ENCODE results near the gene ALDOA. TPM values are rescaled to one million over a fixed set of nuclear protein-coding genes. Genes with fewer than 3 reads are reported as not detected.

The ALDOA gene
- total and polyA plus RNA-seq, 2 donors = 126 to 1,530 TPM

DNA sequence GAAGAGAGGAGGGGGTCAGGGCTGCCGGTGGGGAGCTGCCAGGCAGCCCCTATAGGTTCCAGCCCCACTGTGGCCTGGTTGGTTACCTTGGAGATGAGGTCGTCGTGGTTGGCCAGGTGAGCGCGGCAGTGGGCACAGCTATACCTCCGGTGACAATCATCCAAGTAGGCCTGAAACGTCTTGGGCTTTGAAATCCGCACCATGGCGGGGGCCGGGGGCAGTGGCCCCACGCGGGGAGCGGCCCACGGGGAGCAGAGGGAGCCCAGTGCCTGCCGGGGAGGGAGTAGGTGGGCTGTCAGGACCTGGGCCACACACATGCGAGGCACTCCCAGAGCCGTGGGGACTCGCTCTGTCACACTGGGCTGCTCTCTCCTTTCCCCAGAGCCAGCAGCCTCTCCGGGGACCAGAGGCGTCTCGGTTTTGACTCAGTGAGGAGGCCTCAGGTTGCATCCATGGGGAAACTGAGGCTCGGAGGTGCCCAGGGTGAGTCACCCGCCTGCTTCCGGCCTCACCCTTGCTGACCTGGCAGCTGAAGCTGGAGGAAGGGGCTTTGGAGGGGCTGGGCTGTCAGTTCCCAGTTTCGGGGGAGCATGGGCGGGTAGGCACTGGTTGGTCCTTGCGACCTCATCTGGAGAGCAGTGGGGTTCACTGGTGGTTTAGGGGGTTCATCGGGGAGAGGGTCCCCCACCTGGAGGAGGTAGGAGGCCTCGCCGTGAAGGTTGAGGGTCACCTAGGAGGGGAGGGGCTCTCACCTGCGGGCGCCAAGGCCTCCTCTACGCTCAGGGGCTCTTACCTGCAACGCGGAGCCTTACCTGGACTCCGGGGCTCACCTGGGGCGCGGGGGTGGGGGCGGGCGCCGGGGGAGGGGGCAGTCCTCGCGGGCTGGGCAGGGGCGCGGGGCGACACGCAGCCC lies 29.9 kb downstream of the ALDOA start:
- Histone ChIP-seq H3K4me1 (ENCODE audit: insufficient read depth) (no peaks in the 10 kb centered on the region), H3K36me3 (ENCODE audit: insufficient read depth) (no peaks in the 10 kb centered on the region), H3K4me3 (ENCODE audit: low read depth, low read length) (peak overlapping the region; percentile 98), H3K27ac (ENCODE audit: low read depth) (peak overlapping the region; percentile 98)
- no peak for DNase-seq (ENCODE audit: extremely low spot score)
- 16% methylated on average over 46 of the region's 47 CpGs for WGBS

DNA sequence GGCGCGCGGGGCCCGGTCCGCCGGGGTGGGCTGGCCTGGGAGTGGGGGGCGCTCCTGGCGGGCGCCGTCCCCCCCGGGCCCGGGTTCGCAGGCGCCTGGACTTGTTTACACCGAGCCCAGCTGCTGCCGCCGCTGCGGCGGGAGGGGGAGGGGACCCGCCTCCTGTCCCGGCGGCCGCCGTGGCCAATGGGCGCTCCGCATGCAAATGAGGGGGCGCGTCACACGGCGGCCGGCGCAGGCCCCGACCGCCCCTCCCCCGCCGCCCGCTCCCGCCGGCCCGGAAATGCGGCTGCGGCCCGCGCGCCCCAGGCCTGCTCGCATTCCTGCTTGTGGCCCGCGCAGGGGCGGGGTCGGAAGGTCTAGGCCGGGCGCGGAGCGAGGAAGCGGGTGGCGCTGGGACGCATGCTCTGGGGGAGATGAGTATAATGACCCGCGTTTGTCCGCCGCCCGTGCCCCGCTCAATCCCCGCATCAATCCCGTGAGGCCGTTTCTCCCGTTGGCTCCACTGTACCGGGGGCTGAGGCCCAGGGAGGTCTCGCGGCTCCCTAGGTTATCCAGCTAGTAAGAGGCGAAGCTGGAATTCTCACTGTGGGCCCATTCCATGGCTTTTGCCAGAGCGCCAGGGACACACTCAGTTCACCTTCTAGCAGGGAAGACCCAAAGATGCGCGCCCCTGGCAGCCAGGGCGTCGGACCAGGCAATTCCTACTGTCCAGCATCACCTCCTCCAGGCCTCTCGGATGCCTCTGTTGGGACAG lies 30.7 kb downstream of the ALDOA start, which contains the start of gene YPEL3:
TSS of gene YPEL3 (minus strand) at position 109 of the 757 bp plus-strand sequence. CDS start 731 bp downstream, outside the sequence.
- Histone ChIP-seq H3K4me1 (ENCODE audit: insufficient read depth) (no peaks in the 10 kb centered on the region), H3K36me3 (ENCODE audit: insufficient read depth) (no peaks in the 10 kb centered on the region), H3K4me3 (ENCODE audit: low read depth, low read length) (peak within 1 kb of the TSS; percentile 98), H3K27ac (ENCODE audit: low read depth) (peak within 1 kb of the TSS; percentile 98)
- 9% methylated on average over 77 of the region's 77 CpGs for WGBS
- no peak for DNase-seq (ENCODE audit: extremely low spot score)

GRCh38 chr16:30096862-30097563 lies 31.5 kb downstream of the ALDOA start:
- H3K4me1 ChIP-seq (ENCODE audit: insufficient read depth) = no peaks in the 10 kb centered on the region
- 97% methylated on average over 18 of the region's 18 CpGs for WGBS
- no peak overlapping the region for H3K4me3 ChIP-seq (ENCODE audit: low read depth, low read length)
- no peak for DNase-seq (ENCODE audit: extremely low spot score)
- peak overlapping the region; percentile 86 for H3K27ac ChIP-seq (ENCODE audit: low read depth)
- H3K36me3 ChIP-seq (ENCODE audit: insufficient read depth) = no peaks in the 10 kb centered on the region

DNA sequence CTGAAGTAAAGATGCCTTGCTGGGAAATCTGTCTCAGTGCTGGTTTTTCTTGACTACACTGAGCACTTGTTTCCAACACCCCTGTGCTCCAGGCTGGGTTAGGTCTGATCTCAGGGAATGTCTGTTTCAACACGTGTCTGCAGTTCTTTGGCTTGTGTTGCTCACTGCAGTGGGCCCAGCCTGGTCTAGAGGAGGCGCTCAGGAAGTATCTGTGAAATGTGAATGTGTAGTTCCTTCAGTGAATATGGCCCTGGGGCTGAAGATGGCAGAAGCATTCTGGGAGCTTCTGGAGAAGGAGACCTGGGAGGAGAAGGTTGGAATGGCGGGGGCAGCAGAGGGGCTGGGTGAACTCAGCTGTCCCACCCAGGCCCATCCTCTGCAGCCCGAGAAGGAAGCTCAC lies 38.5 kb downstream of the ALDOA start:
- Histone ChIP-seq H3K36me3 (ENCODE audit: insufficient read depth) (no peaks in the 10 kb centered on the region), H3K27ac (ENCODE audit: low read depth) (no peak overlapping the region), H3K4me3 (ENCODE audit: low read depth, low read length) (no peak overlapping the region), H3K4me1 (ENCODE audit: insufficient read depth) (no peaks in the 10 kb centered on the region)
- no peak for DNase-seq (ENCODE audit: extremely low spot score)
- WGBS = 79% methylated on average over 4 of the region's 4 CpGs

DNA sequence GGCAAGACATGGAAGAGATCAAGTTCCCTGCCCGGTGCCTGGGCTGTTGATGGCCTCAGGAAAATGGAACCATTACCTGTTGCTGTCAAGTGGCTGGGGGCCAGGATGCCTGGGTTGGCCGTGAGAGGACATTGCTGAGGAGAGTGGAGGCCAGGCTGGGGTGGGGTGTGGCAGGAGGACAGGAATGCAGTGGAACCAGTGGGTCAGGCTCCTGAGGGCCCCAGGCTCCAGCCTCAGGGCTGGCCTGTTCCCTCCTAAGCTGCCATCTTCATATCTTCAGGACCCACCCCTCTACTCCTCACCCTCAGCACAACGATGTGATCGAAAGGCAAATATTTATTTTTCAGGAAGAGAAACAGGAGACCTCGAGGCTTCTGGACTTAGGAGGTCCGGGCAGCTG lies 38.9 kb downstream of the ALDOA start:
- Histone ChIP-seq H3K36me3 (ENCODE audit: insufficient read depth) (no peaks in the 10 kb centered on the region), H3K27ac (ENCODE audit: low read depth) (no peak overlapping the region), H3K4me1 (ENCODE audit: insufficient read depth) (no peaks in the 10 kb centered on the region), H3K4me3 (ENCODE audit: low read depth, low read length) (no peak overlapping the region)
- WGBS = 71% methylated on average over 6 of the region's 6 CpGs
- DNase-seq (ENCODE audit: extremely low spot score) = no peak

DNA sequence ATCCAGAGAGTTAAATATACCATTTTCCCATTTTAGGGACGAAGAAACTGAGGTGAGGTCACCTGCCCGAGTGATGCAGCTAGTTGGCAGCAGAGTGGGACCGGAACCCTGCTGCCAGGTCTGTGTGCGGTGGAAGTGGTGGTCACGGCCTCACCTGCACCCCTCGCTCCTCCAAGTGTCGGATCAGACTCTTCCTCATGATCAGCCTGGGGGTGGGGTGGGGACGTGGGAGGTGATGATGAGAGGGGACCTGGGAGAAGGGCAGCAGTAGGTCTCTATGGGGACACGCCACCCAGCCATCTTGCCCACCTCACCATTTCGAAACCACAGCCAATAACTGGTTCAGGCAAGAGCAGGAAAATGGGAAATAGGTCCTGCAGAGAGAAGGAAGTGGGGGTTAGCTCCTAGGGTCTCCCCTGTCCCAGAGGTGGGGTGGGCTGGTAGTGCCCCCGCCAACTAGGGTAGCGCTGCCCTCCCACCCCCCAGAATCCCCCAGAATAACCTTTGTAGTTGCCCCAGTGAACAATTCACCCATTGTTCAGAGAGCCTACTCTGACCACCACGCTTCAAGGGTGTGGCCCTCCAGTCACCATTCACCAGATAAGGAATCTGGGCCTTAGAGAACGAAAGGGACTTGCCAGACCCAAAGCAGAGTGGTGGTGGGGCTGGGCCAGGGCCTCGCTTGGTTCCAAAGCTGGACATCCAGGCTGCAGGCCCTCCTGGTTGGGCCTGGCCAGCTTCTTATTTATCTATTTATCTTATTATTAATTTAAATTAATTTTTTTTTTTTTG lies 42.7 kb downstream of the ALDOA start:
- no peaks in the 10 kb centered on the region for H3K36me3 ChIP-seq (ENCODE audit: insufficient read depth)
- no peak overlapping the region for H3K27ac ChIP-seq (ENCODE audit: low read depth)
- H3K4me1 ChIP-seq (ENCODE audit: insufficient read depth) = no peaks in the 10 kb centered on the region
- 87% methylated on average over 15 of the region's 15 CpGs for WGBS
- DNase-seq (ENCODE audit: extremely low spot score) = no peak
- H3K4me3 ChIP-seq (ENCODE audit: low read depth, low read length) = no peak overlapping the region

- no peaks in the 10 kb centered on the region for H3K36me3 ChIP-seq (ENCODE audit: insufficient read depth)
- H3K4me3 ChIP-seq (ENCODE audit: low read depth, low read length) = no peak overlapping the region
- WGBS = 56% methylated on average over 7 of the region's 7 CpGs
- H3K27ac ChIP-seq (ENCODE audit: low read depth) = no peak overlapping the region
- H3K4me1 ChIP-seq (ENCODE audit: insufficient read depth) = no peaks in the 10 kb centered on the region
- DNase-seq (ENCODE audit: extremely low spot score) = no peak
Observed at GRCh38 chr16:30110661-30111060, 45.1 kb downstream of the ALDOA start.

DNA sequence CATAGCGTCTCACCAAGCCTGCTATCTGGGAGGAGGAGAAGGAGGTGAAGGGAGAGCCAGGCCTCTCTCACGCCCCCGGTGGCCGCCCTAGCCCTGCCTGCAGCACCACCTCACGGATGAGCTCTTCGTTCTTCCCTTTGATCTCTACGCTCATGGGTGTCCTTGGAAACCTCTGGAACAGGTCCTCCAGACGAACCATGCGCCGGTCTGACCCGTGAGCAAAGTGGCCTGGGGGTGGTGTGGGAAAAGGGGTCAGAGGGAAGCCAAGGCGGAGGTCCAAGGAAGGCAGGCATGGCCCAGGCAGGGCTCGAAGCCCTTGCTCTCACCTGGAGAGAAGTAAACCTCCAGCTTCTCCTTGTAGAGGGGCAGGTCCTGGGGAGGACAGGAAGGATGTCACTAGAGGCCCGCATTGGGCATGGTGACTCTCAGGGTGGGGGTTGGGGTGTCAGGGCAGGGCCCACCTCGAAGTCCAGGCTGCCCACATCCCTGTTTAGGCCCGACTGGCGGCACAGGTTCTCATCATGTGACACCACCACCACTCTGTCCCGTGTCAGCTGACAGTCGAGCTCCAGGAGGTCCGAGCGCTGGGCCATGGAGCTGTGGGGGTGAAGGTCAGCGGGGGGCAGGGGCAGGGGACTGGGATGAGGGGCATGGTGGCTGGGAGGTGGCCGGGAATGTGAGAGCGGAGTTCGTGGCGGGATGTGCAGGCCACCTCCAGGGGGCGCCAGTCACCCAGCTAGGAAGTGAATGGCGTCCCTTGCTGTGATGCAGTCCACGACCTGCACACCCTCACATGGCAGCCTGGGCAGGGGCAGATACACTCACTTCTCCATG lies 46.9 kb downstream of the ALDOA start:
- no peak for DNase-seq (ENCODE audit: extremely low spot score)
- Histone ChIP-seq H3K4me3 (ENCODE audit: low read depth, low read length) (no peak overlapping the region), H3K4me1 (ENCODE audit: insufficient read depth) (no peaks in the 10 kb centered on the region), H3K36me3 (ENCODE audit: insufficient read depth) (peaks cover 1% of the 10 kb centered on the region), H3K27ac (ENCODE audit: low read depth) (no peak overlapping the region)
- 81% methylated on average over 29 of the region's 29 CpGs for WGBS

GRCh38 chr16:30113031-30113710 lies 47.6 kb downstream of the ALDOA start, which contains the start of gene GDPD3:
GDPD3 (minus strand) TSS chr16:30113537; CDS start chr16:30113478, 59 bp downstream.
- peaks cover 1% of the 10 kb centered on the region for H3K36me3 ChIP-seq (ENCODE audit: insufficient read depth)
- no peak for DNase-seq (ENCODE audit: extremely low spot score)
- H3K4me3 ChIP-seq (ENCODE audit: low read depth, low read length) = no peak within 1 kb of the TSS
- WGBS = 67% methylated on average over 20 of the region's 20 CpGs
- H3K27ac ChIP-seq (ENCODE audit: low read depth) = no peak within 1 kb of the TSS
- H3K4me1 ChIP-seq (ENCODE audit: insufficient read depth) = no peaks in the 10 kb centered on the region

GRCh38 chr16:30113711-30114333 lies 48.3 kb downstream of the ALDOA start:
- Histone ChIP-seq H3K4me1 (ENCODE audit: insufficient read depth) (no peaks in the 10 kb centered on the region), H3K27ac (ENCODE audit: low read depth) (no peak overlapping the region), H3K36me3 (ENCODE audit: insufficient read depth) (peaks cover 1% of the 10 kb centered on the region), H3K4me3 (ENCODE audit: low read depth, low read length) (no peak overlapping the region)
- WGBS = 89% methylated on average over 20 of the region's 20 CpGs
- DNase-seq (ENCODE audit: extremely low spot score) = no peak

- WGBS = 82% methylated on average over 11 of the region's 11 CpGs
- Histone ChIP-seq H3K4me3 (ENCODE audit: low read depth, low read length) (no peak overlapping the region), H3K27ac (ENCODE audit: low read depth) (no peak overlapping the region), H3K36me3 (ENCODE audit: insufficient read depth) (peaks cover 1% of the 10 kb centered on the region), H3K4me1 (ENCODE audit: insufficient read depth) (no peaks in the 10 kb centered on the region)
- no peak for DNase-seq (ENCODE audit: extremely low spot score)
Observed at GRCh38 chr16:30114411-30114810, 48.9 kb downstream of the ALDOA start.

All from urinary bladder (tissue), 4 donors.